CD14-positive monocyte (primary cell): Measurements from ENCODE around the gene S100A5. TPM values are rescaled to one million over a fixed set of nuclear protein-coding genes. Genes with fewer than 3 reads are reported as not detected.

Experiments used
- DNase-seq, 3 donors: peaks; one replicate each; pipeline ENCODE4 v3.0.0-alpha.2; 2011 to 2022
- H2AFZ ChIP-seq: 2 replicates; pipeline ENCODE4 v1.6.0; 2012; ENCODE audit warnings: mild to moderate bottlenecking, low read depth, low read length, inconsistent platforms; ENCODE audit not compliant: insufficient read depth, poor library complexity, severe bottlenecking
- H3K27ac ChIP-seq, 2 donors: 1 replicate in 1 of 2; 2 replicates in 1 of 2; pipeline ENCODE4 v1.5.1; 2012 to 2013; ENCODE audit warnings: low read length in 2 of 2, control low read depth in 1 of 2, inconsistent platforms in 1 of 2, low read depth in 1 of 2, mild to moderate bottlenecking in 1 of 2
- H3K27me3 ChIP-seq, 2 donors: one replicate each; pipeline versions ENCODE4 v1.6.0 to v1.6.1; 2011 to 2013; ENCODE audit warnings: low read length in 2 of 2; ENCODE audit not compliant: control insufficient read depth in 2 of 2, insufficient read depth in 2 of 2
- H3K36me3 ChIP-seq, 2 donors: replicated peaks in 1 of 2; 1 replicate in 1 of 2; 2 replicates in 1 of 2; pipeline versions ENCODE4 v1.5.1 to v1.6.1; 2012 to 2013; ENCODE audit warnings: low read length in 2 of 2, control low read depth in 1 of 2, inconsistent platforms in 1 of 2, mild to moderate bottlenecking in 1 of 2; ENCODE audit not compliant: insufficient read depth in 2 of 2, control insufficient read depth in 1 of 2
- H3K4me1 ChIP-seq, 2 donors: 1 replicate in 1 of 2; 2 replicates in 1 of 2; pipeline versions ENCODE4 v1.5.1 to v1.6.1; 2012 to 2013; ENCODE audit warnings: low read length in 2 of 2, control low read depth in 1 of 2, inconsistent platforms in 1 of 2, mild to moderate bottlenecking in 1 of 2, moderate library complexity in 1 of 2; ENCODE audit not compliant: insufficient read depth in 2 of 2, control insufficient read depth in 1 of 2
- H3K4me2 ChIP-seq: replicated peaks from 2 replicates; pipeline ENCODE3; 2012; ENCODE audit warnings: low read length, moderate library complexity, mild to moderate bottlenecking; ENCODE audit not compliant: poor library complexity, severe bottlenecking; ENCODE audit errors: extremely low read depth
- H3K4me3 ChIP-seq, 3 experiments: fragments of 200-600 bp in 1 of 3; sonication (generic) in 1 of 3; replicated peaks in 1 of 3; 1 replicate in 2 of 3; 2 replicates in 1 of 3; pipeline ENCODE4 v1.5.1; 2011 to 2013; ENCODE audit warnings: low read length in 3 of 3, mild to moderate bottlenecking in 3 of 3, control low read depth in 2 of 3, low read depth in 2 of 3, inconsistent platforms in 1 of 3, moderate library complexity in 1 of 3
- H3K79me2 ChIP-seq: 2 replicates; pipeline ENCODE4 v1.6.0; 2012; ENCODE audit warnings: mild to moderate bottlenecking, control low read depth, inconsistent platforms, low read length, moderate library complexity; ENCODE audit not compliant: insufficient read depth
- H3K9ac ChIP-seq: 2 replicates; pipeline ENCODE4 v1.6.0; 2017; ENCODE audit warnings: low read length, mild to moderate bottlenecking; ENCODE audit not compliant: insufficient read depth, poor library complexity, severe bottlenecking
- H3K9me3 ChIP-seq, 2 donors: replicated peaks in 1 of 2; 1 replicate in 1 of 2; 2 replicates in 1 of 2; pipeline versions ENCODE4 v1.5.1 to v1.6.1; 2012 to 2013; ENCODE audit warnings: low read length in 2 of 2, control low read depth in 1 of 2; ENCODE audit not compliant: control insufficient read depth in 1 of 2, insufficient read depth in 1 of 2
- H4K20me1 ChIP-seq: 2 replicates; pipeline ENCODE4 v1.6.0; 2012; ENCODE audit warnings: mild to moderate bottlenecking, low read length, control low read depth, moderate library complexity; ENCODE audit not compliant: insufficient read depth
- H3K27ac Mint-ChIP-seq, 7 donors: one replicate each; pipeline ENCODE4 v1.8.0; 2020; ENCODE audit warnings: mild to moderate bottlenecking in 7 of 7, mixed read lengths in 7 of 7, moderate library complexity in 6 of 7, inconsistent platforms in 2 of 7
- H3K27me3 Mint-ChIP-seq, 3 donors: one replicate each; pipeline ENCODE4 v1.8.0; 2021 to 2022; ENCODE audit warnings: low read depth in 3 of 3, mild to moderate bottlenecking in 3 of 3, mixed read lengths in 3 of 3, moderate library complexity in 3 of 3, inconsistent platforms in 1 of 3
- H3K36me3 Mint-ChIP-seq, 2 donors: one replicate each; pipeline ENCODE4 v1.8.0; 2020; ENCODE audit warnings: mixed read lengths in 2 of 2, inconsistent platforms in 1 of 2, mild to moderate bottlenecking in 1 of 2
- H3K4me1 Mint-ChIP-seq: one replicate; pipeline ENCODE4 v1.8.0; 2020; ENCODE audit warnings: mild to moderate bottlenecking, mixed read lengths
- H3K4me3 Mint-ChIP-seq, 2 donors: one replicate each; pipeline ENCODE4 v1.8.0; 2020; ENCODE audit warnings: mild to moderate bottlenecking in 2 of 2, mixed read lengths in 2 of 2, moderate library complexity in 1 of 2
- H3K9me3 Mint-ChIP-seq, 7 donors: one replicate each; pipeline ENCODE4 v1.8.0; 2020 to 2022; ENCODE audit warnings: mixed read lengths in 7 of 7, mild to moderate bottlenecking in 6 of 7, moderate library complexity in 6 of 7, inconsistent platforms in 2 of 7
- CTCF ChIP-seq: fragments of 200-600 bp; IDR thresholded peaks from one replicate; pipeline ENCODE4 v1.8.0; 2022; ENCODE audit warnings: antibody characterized with exemption, mild to moderate bottlenecking
- WGBS: methylation state at CpG from one replicate; pipeline ENCODE4 v1.1.5; 2013; ENCODE audit warnings: missing lambda C conversion rate; ENCODE audit not compliant: insufficient coverage; 5-methylcytosine and 5-hydroxymethylcytosine counted together
- intact Hi-C, 2 donors: fragments of 100-400 bp; cut with micrococcal nuclease; formaldehyde crosslinking; loops; one replicate each; pipeline versions ENCODE4 v1.15.0 to v1.15.1; 2023
- polyA plus RNA-seq, 3 donors: library from polyadenylated mRNA; depleted of rRNA in 1 of 3; unstranded in 2 of 3; stranded (reverse) in 1 of 3; fragments of 300-500 nt in 2 of 3; fragments of >200 nt in 1 of 3; fragmentation: Illumina TruSeq in 2 of 3; gene quantifications; 1 replicate in 2 of 3; 2 replicates in 1 of 3; pipeline ENCODE4 v1.2.3, GENCODE V29; 2012 to 2021

S100A5 gene
- polyA plus RNA-seq, 3 donors, result 1.4 to 2.1 TPM; not detected in 1

GRCh38 chr1:153569465-153569864, 28.7 kb upstream of the S100A5 start:
- Histone ChIP-seq H3K27me3 (no peaks in the 10 kb centered on the region), H4K20me1 (no peaks in the 10 kb centered on the region), H3K4me3 (no peak overlapping the region), H3K4me1 (peaks cover 68% of the 10 kb centered on the region in 2 donors), H3K9ac (no peak overlapping the region), H3K36me3 (no peaks in the 10 kb centered on the region), H3K79me2 (peaks cover 13% of the 10 kb centered on the region), H2AFZ (no peak overlapping the region), H3K27ac (no peak overlapping the region), H3K4me2 (no peak overlapping the region), H3K9me3 (no peaks in the 10 kb centered on the region)
- Mint-ChIP-seq H3K4me3 (no peak overlapping the region), H3K9me3 (no peaks in the 10 kb centered on the region), H3K4me1 (peaks cover 66% of the 10 kb centered on the region), H3K27ac (peak overlapping the region in 1 of 7 donors; percentile 21), H3K36me3 (peaks cover 0 to 5% of the 10 kb centered on the region in 2 donors), H3K27me3 (peaks cover 0 to 8% (median 2%) of the 10 kb centered on the region in 3 donors)
- 92% methylated on average over 4 of the region's 8 CpGs for WGBS
- no peak for DNase-seq
- no peak for TF ChIP-seq CTCF
- intact Hi-C loops, result loop anchor here (5.0 kb wide), 2 partner anchors 57 to 1522 kb away; no protein-coding TSS in a partner anchor

GRCh38 chr1:153568367-153569099, 27.8 kb upstream of the S100A5 start:
- peak overlapping the region; percentile 23 to 100 (median 94) for H3K27ac Mint-ChIP-seq
- peaks cover 73% of the 10 kb centered on the region in 2 donors for H3K4me1 ChIP-seq
- H4K20me1 ChIP-seq, result no peaks in the 10 kb centered on the region
- WGBS, result 16% methylated on average over 20 of the region's 25 CpGs
- peak overlapping the region in 1 of 2 donors; percentile 97 for H3K27ac ChIP-seq
- intact Hi-C loops, result loop anchor here (1.0 to 5.0 kb wide), 4 partner anchors 35 to 1521 kb away; no protein-coding TSS in a partner anchor
- H3K27me3 Mint-ChIP-seq, result peaks cover 0 to 8% (median 2%) of the 10 kb centered on the region in 3 donors
- H3K4me3 ChIP-seq, result peak overlapping the region in 1 of 3 experiments; percentile 52
- peaks cover 0 to 5% of the 10 kb centered on the region in 2 donors for H3K36me3 Mint-ChIP-seq
- H3K4me2 ChIP-seq, result peak overlapping the region; percentile 59
- peaks cover 13% of the 10 kb centered on the region for H3K79me2 ChIP-seq
- H3K9me3 Mint-ChIP-seq, result no peaks in the 10 kb centered on the region
- peaks cover 69% of the 10 kb centered on the region for H3K4me1 Mint-ChIP-seq
- no peaks in the 10 kb centered on the region for H3K9me3 ChIP-seq
- H3K27me3 ChIP-seq, result no peaks in the 10 kb centered on the region
- TF ChIP-seq CTCF, result peak; percentile 98
- DNase-seq, result peak; percentile 80 to 85 (median 83)
- peak overlapping the region; percentile 74 for H2AFZ ChIP-seq
- peak overlapping the region; percentile 24 for H3K9ac ChIP-seq
- H3K36me3 ChIP-seq, result no peaks in the 10 kb centered on the region
- peak overlapping the region; percentile 79 to 86 for H3K4me3 Mint-ChIP-seq
